HCT116 (cell line): ENCODE measurements around the gene EHBP1. TPM values are rescaled to one million over a fixed set of nuclear protein-coding genes. Genes with fewer than 3 reads are reported as not detected.

Source experiments
- ATAC-seq: fragments of 200-7000 bp; cut with Tn5 transposase; 2 replicates; pipeline ENCODE4 v1.9.1; 2020; ENCODE audit warnings: mild to moderate bottlenecking, moderate library complexity
- BruUV-seq: library from RNA; stranded (reverse); fragments of 400-500 nt; replicated peaks from 2 replicates; lab custom pipeline; 2021; lab: Mats Ljungman, UMichigan
- CTCF ChIA-PET: fragments of 300-600 bp; sonication (Branson Sonifier 250); formaldehyde crosslinking; loops from one replicate; lab custom pipeline; 2021; ENCODE audit warnings: antibody characterized with exemption; lab: Charles Lee
- POLR2A ChIA-PET: fragments of 300-600, 350-600 bp; sonication (Branson Sonifier 250); formaldehyde crosslinking; loops from one replicate; lab custom pipeline; 2021; ENCODE audit warnings: antibody characterized with exemption; lab: Charles Lee
- RAD21 ChIA-PET, 2 experiments: fragments of 300-600 bp; sonication (Branson Sonifier 250); formaldehyde crosslinking; loops; one replicate each; lab custom pipeline; 2023; ENCODE audit warnings: low total read pairs in 2 of 2; ENCODE audit not compliant: uncharacterized antibody in 2 of 2, unreplicated experiment in 2 of 2, low non-redundant PET in 1 of 2; lab: Charles Lee
- DNase-seq: peaks from one replicate; pipeline ENCODE4 v3.0.0-alpha.2; 2010; ENCODE audit warnings: low read depth, low spot score
- H2AFZ ChIP-seq: fragments of 200-600 bp; shearing (Covaris generic), sonication (generic); 2 replicates; pipeline ENCODE4 v1.6.1; 2017; ENCODE audit warnings: low read depth, mixed run types, mixed read lengths, antibody characterized with exemption, low read length; ENCODE audit not compliant: poor library complexity, severe bottlenecking
- H3K27ac ChIP-seq: 2 replicates; pipeline ENCODE4 v1.5.1; 2012; ENCODE audit warnings: low read depth, low read length
- H3K27me3 ChIP-seq: fragments of 200-600 bp; sonication (generic); 2 replicates; pipeline ENCODE4 v1.6.1; 2016; ENCODE audit warnings: mixed run types, low read length, mixed read lengths; ENCODE audit not compliant: insufficient read depth
- H3K36me3 ChIP-seq, 2 experiments: fragments of 200-500 bp in 1 of 2; fragments of 200-600 bp in 1 of 2; sonication (Bioruptor generic) in 1 of 2; sonication (generic) in 1 of 2; 2 replicates each; pipeline versions ENCODE4 v1.5.1 to v1.6.1; 2014 to 2016; ENCODE audit warnings: low read length in 2 of 2, inconsistent platforms in 1 of 2, mixed read lengths in 1 of 2, mixed run types in 1 of 2; ENCODE audit not compliant: insufficient read depth in 2 of 2, control insufficient read depth in 1 of 2
- H3K4me1 ChIP-seq, 2 experiments: fragments of 200-600 bp in 1 of 2; sonication (generic) in 1 of 2; 2 replicates each; pipeline versions ENCODE4 v1.5.1 to v1.6.1; 2012 to 2017; ENCODE audit warnings: low read length in 2 of 2, inconsistent platforms in 1 of 2, mild to moderate bottlenecking in 1 of 2, mixed read lengths in 1 of 2, mixed run types in 1 of 2, moderate library complexity in 1 of 2; ENCODE audit not compliant: insufficient read depth in 2 of 2, control insufficient read depth in 1 of 2
- H3K4me2 ChIP-seq: fragments of 200-600 bp; sonication (generic); 2 replicates; pipeline ENCODE4 v1.6.1; 2017; ENCODE audit warnings: mixed run types, low read length, mixed read lengths
- H3K4me3 ChIP-seq, 2 experiments: fragments of 200-600 bp in 1 of 2; sonication (generic) in 1 of 2; replicated peaks in 1 of 2; 2 replicates each; pipeline ENCODE4 v1.5.1; 2011 to 2016; ENCODE audit warnings: low read length in 2 of 2, control low read depth in 1 of 2, low read depth in 1 of 2, mild to moderate bottlenecking in 1 of 2, mixed read lengths in 1 of 2, mixed run types in 1 of 2
- H3K79me2 ChIP-seq: fragments of 200-600 bp; sonication (generic); 2 replicates; pipeline ENCODE4 v1.6.1; 2017; ENCODE audit warnings: mild to moderate bottlenecking, mixed run types, low read length, moderate library complexity, mixed read lengths; ENCODE audit not compliant: insufficient read depth
- H3K9ac ChIP-seq: fragments of 200-600 bp; sonication (generic); 2 replicates; pipeline ENCODE4 v1.6.1; 2016; ENCODE audit warnings: low read length, mixed read lengths
- H3K9me2 ChIP-seq: fragments of 200-600 bp; sonication (generic), shearing (Covaris generic); 2 replicates; pipeline ENCODE4 v1.6.1; 2017; ENCODE audit warnings: mixed run types, mild to moderate bottlenecking, moderate library complexity; ENCODE audit not compliant: insufficient read depth
- H3K9me3 ChIP-seq, 2 experiments: fragments of 200-500 bp in 1 of 2; fragments of 200-600 bp in 1 of 2; sonication (Bioruptor generic) in 1 of 2; sonication (generic) in 1 of 2; 2 replicates each; pipeline ENCODE4 v1.6.1; 2014 to 2017; ENCODE audit warnings: low read length in 2 of 2, mixed read lengths in 2 of 2, inconsistent platforms in 1 of 2, low read depth in 1 of 2, mild to moderate bottlenecking in 1 of 2, mixed run types in 1 of 2, moderate library complexity in 1 of 2; ENCODE audit not compliant: control insufficient read depth in 1 of 2, insufficient read depth in 1 of 2
- H4K20me1 ChIP-seq: fragments of 200-600 bp; sonication (generic), shearing (Covaris generic); 2 replicates; pipeline ENCODE4 v1.6.1; 2017; ENCODE audit warnings: mixed run types, mild to moderate bottlenecking, moderate library complexity; ENCODE audit not compliant: insufficient read depth
- CBX3 ChIP-seq: IDR thresholded peaks from 2 replicates; pipeline ENCODE4 v1.6.1; 2012; ENCODE audit warnings: low read depth
- CEBPB ChIP-seq: IDR thresholded peaks from 2 replicates; pipeline ENCODE4 v1.6.1; 2012; ENCODE audit warnings: low read depth
- ELF1 ChIP-seq: IDR thresholded peaks from 2 replicates; pipeline ENCODE4 v1.6.1; 2012; ENCODE audit warnings: low read depth, borderline replicate concordance
- EZH2 ChIP-seq: fragments of 200-600 bp; sonication (generic); IDR thresholded peaks from 2 replicates; pipeline ENCODE4 v1.6.1; 2017; ENCODE audit warnings: antibody characterized with exemption, mixed run types
- EZH2phosphoT487 ChIP-seq: fragments of 200-600 bp; IDR thresholded peaks from 2 replicates; pipeline ENCODE4 v1.6.1; 2018; ENCODE audit warnings: antibody characterized with exemption, borderline replicate concordance
- MAX ChIP-seq: IDR thresholded peaks from 2 replicates; pipeline ENCODE4 v1.6.1; 2012
- SIN3A ChIP-seq: IDR thresholded peaks from 2 replicates; pipeline ENCODE4 v1.6.1; 2012; ENCODE audit warnings: low read depth
- SP1 ChIP-seq: IDR thresholded peaks from 2 replicates; pipeline ENCODE4 v1.6.1; 2012; ENCODE audit warnings: low read depth
- SRF ChIP-seq: IDR thresholded peaks from 2 replicates; pipeline ENCODE4 v1.6.1; 2012; ENCODE audit warnings: low read depth
- TCF7L2 ChIP-seq: IDR thresholded peaks from 2 replicates; pipeline ENCODE4 v1.7.0; 2011; ENCODE audit warnings: borderline replicate concordance, inconsistent platforms; ENCODE audit not compliant: insufficient read depth, insufficient read length; ENCODE audit errors: extremely low read depth
- intact Hi-C: fragments of 100-400 bp; cut with micrococcal nuclease; formaldehyde crosslinking; loops from 2 replicates; pipeline ENCODE4 v1.10.0; 2022
- total RNA-seq: library from RNA; stranded (reverse); gene quantifications from one replicate; pipeline ENCODE4 v1.2.1, GENCODE V29; 2021; ENCODE audit not compliant: unreplicated experiment
- TF ChIP-seq, protein P1 (sequence below): IDR thresholded peaks from 2 replicates; pipeline ENCODE4 v1.6.1; 2012; ENCODE audit warnings: low read depth

The EHBP1 gene
- total RNA-seq, 1 experiment from 2014 or later, result 89.9 TPM

DNA sequence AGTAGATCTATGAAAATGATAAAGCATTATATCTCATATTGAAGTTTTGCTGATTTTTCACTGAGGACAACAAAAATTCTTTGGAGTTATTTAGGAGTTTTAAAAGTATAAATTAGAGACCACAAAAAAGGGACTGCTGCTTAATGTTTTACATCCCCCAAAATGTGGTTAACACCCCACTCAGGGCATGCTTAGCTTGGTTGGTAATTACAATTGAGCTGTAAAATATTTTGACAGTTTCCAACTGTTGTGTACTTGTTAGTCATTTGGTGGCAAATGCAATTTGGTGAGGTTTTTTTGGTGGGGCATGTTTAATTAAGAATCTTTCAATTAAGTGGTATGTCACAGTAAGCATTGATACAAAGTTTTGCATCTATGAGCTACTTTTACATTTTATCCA lies 207.8 kb downstream of the EHBP1 start:
- intact Hi-C loops, result no loop called here
- POLR2A ChIA-PET, result no interaction called here
- peaks cover 4% of the 10 kb centered on the region; the same call in 1 of the 2 replicates for H3K79me2 ChIP-seq
- CTCF ChIA-PET, result no interaction called here
- no TSS peak for BruUV-seq
- H2AFZ ChIP-seq, result no peak overlapping the region
- H3K27ac ChIP-seq, result no peak overlapping the region
- DNase-seq (no peak), ATAC-seq (no peak)
- RAD21 ChIA-PET, result no interaction called here
- no peak for TF ChIP-seq EZH2phosphoT487
- no peak for TF ChIP-seq CBX3
- TF ChIP-seq SRF, result no peak
- TF ChIP-seq CEBPB, result no peak
- TF ChIP-seq SP1, result no peak
- TF ChIP-seq SIN3A, result no peak
- no peak for TF ChIP-seq TCF7L2
- no peak for TF ChIP-seq EZH2
- no peak for TF ChIP-seq ELF1
- no peak for TF ChIP-seq MAX
- TF ChIP-seq, protein P1, sequence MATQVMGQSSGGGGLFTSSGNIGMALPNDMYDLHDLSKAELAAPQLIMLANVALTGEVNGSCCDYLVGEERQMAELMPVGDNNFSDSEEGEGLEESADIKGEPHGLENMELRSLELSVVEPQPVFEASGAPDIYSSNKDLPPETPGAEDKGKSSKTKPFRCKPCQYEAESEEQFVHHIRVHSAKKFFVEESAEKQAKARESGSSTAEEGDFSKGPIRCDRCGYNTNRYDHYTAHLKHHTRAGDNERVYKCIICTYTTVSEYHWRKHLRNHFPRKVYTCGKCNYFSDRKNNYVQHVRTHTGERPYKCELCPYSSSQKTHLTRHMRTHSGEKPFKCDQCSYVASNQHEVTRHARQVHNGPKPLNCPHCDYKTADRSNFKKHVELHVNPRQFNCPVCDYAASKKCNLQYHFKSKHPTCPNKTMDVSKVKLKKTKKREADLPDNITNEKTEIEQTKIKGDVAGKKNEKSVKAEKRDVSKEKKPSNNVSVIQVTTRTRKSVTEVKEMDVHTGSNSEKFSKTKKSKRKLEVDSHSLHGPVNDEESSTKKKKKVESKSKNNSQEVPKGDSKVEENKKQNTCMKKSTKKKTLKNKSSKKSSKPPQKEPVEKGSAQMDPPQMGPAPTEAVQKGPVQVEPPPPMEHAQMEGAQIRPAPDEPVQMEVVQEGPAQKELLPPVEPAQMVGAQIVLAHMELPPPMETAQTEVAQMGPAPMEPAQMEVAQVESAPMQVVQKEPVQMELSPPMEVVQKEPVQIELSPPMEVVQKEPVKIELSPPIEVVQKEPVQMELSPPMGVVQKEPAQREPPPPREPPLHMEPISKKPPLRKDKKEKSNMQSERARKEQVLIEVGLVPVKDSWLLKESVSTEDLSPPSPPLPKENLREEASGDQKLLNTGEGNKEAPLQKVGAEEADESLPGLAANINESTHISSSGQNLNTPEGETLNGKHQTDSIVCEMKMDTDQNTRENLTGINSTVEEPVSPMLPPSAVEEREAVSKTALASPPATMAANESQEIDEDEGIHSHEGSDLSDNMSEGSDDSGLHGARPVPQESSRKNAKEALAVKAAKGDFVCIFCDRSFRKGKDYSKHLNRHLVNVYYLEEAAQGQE, result no peak
- H3K9me3 ChIP-seq, result no peaks in the 10 kb centered on the region
- no peaks in the 10 kb centered on the region for H3K36me3 ChIP-seq
- peaks cover 2 to 15% of the 10 kb centered on the region in 2 experiments; a peak in 2 of 4 replicates for H3K4me1 ChIP-seq
- no peak overlapping the region for H3K9ac ChIP-seq
- H3K4me2 ChIP-seq, result no peak overlapping the region
- no peaks in the 10 kb centered on the region for H3K9me2 ChIP-seq
- H4K20me1 ChIP-seq, result no peaks in the 10 kb centered on the region
- no peaks in the 10 kb centered on the region for H3K27me3 ChIP-seq
- H3K4me3 ChIP-seq, result no peak overlapping the region
